IMR-90 (cell line): ENCODE measurements around the gene ATRNL1. TPM values are rescaled to one million over a fixed set of nuclear protein-coding genes. Genes with fewer than 3 reads are reported as not detected.
A peak's percentile ranks its signal among the peaks of the same experiment; 100 is the strongest.

Experiments
- ATAC-seq: fragments of 200-7000 bp; cut with Tn5 transposase; 2 replicates; pipeline ENCODE4 v1.9.1; 2020; ENCODE audit warnings: low read depth, mild to moderate bottlenecking, moderate library complexity
- BruUV-seq: library from RNA; stranded (reverse); fragments of 400-500 nt; replicated peaks from 2 replicates; lab custom pipeline; 2021; lab: Mats Ljungman, UMichigan
- CTCF ChIA-PET: fragments of 300-600 bp; formaldehyde crosslinking; extraction: SDS; loops from one replicate; lab custom pipeline; 2021; ENCODE audit warnings: antibody characterized with exemption; lab: Yijun Ruan, JAX
- POLR2A ChIA-PET: fragments of 300-600 bp; sonication (Branson Sonifier 250); formaldehyde crosslinking; loops from one replicate; lab custom pipeline; 2022; ENCODE audit warnings: antibody characterized with exemption; ENCODE audit not compliant: unreplicated experiment; lab: Charles Lee
- DNase-seq: peaks from one replicate; pipeline ENCODE4 v3.0.0; 2013
- H2AFZ ChIP-seq: replicated peaks from 2 replicates; pipeline ENCODE3; 2013; ENCODE audit warnings: low read length, mild to moderate bottlenecking; ENCODE audit not compliant: poor library complexity
- H2AK5ac ChIP-seq: 2 replicates; pipeline ENCODE4 v1.6.1; 2013; ENCODE audit warnings: low read depth, low read length, inconsistent platforms
- H2AK9ac ChIP-seq: replicated peaks from 2 replicates; pipeline ENCODE3; 2013; ENCODE audit warnings: mild to moderate bottlenecking, low read depth, low read length, moderate library complexity; ENCODE audit not compliant: poor library complexity
- H2BK120ac ChIP-seq: 2 replicates; pipeline ENCODE4 v1.6.1; 2013; ENCODE audit warnings: low read depth, low read length, inconsistent platforms
- H2BK15ac ChIP-seq: 3 replicates; pipeline ENCODE4 v1.6.1; 2013; ENCODE audit warnings: low read depth, low read length, inconsistent platforms
- H2BK20ac ChIP-seq: 2 replicates; pipeline ENCODE4 v1.6.1; 2013; ENCODE audit warnings: low read depth, mild to moderate bottlenecking, inconsistent platforms, low read length, moderate library complexity
- H2BK5ac ChIP-seq: 2 replicates; pipeline ENCODE4 v1.6.1; 2013; ENCODE audit warnings: mild to moderate bottlenecking, low read depth, low read length, inconsistent platforms; ENCODE audit not compliant: poor library complexity, severe bottlenecking
- H3K14ac ChIP-seq: replicated peaks from 2 replicates; pipeline ENCODE4 v1.6.1; 2013; ENCODE audit warnings: low read depth, low read length, inconsistent platforms
- H3K18ac ChIP-seq: 2 replicates; pipeline ENCODE4 v1.6.1; 2013; ENCODE audit warnings: low read depth, low read length, control low read depth
- H3K23ac ChIP-seq: 2 replicates; pipeline ENCODE4 v1.6.1; 2013; ENCODE audit warnings: low read depth, low read length, inconsistent platforms
- H3K27ac ChIP-seq: 2 replicates; pipeline ENCODE4 v1.5.1; 2013; ENCODE audit warnings: mild to moderate bottlenecking, control low read depth, low read length; ENCODE audit not compliant: insufficient read depth
- H3K27me3 ChIP-seq: 2 replicates; pipeline ENCODE4 v1.6.1; 2013; ENCODE audit warnings: low read length; ENCODE audit not compliant: control insufficient read depth, insufficient read depth
- H3K36me3 ChIP-seq: 2 replicates; pipeline ENCODE4 v1.6.1; 2013; ENCODE audit warnings: low read length, mixed read lengths; ENCODE audit not compliant: control insufficient read depth, insufficient read depth
- H3K4ac ChIP-seq: 2 replicates; pipeline ENCODE4 v1.6.1; 2013; ENCODE audit warnings: low read depth, low read length, inconsistent platforms
- H3K4me1 ChIP-seq: 2 replicates; pipeline ENCODE4 v1.6.1; 2013; ENCODE audit warnings: low read length, mixed read lengths; ENCODE audit not compliant: control insufficient read depth, insufficient read depth
- H3K4me2 ChIP-seq: 2 replicates; pipeline ENCODE4 v1.6.1; 2013; ENCODE audit warnings: low read depth, mild to moderate bottlenecking, control low read depth, low read length, moderate library complexity
- H3K4me3 ChIP-seq: 2 replicates; pipeline ENCODE4 v1.5.1; 2013; ENCODE audit warnings: low read depth, mild to moderate bottlenecking, control low read depth, low read length, moderate library complexity; ENCODE audit not compliant: insufficient read depth
- H3K56ac ChIP-seq: 2 replicates; pipeline ENCODE4 v1.6.1; 2013; ENCODE audit warnings: low read length, inconsistent platforms; ENCODE audit not compliant: insufficient read depth; ENCODE audit errors: extremely low read depth
- H3K79me1 ChIP-seq, 2 experiments: 2 replicates each; pipeline ENCODE4 v1.6.1; 2013; ENCODE audit warnings: low read length in 2 of 2, inconsistent platforms in 1 of 2, low read depth in 1 of 2
- H3K9ac ChIP-seq: 2 replicates; pipeline ENCODE4 v1.6.1; 2013; ENCODE audit warnings: low read depth, low read length, control low read depth
- H3K9me1 ChIP-seq: 2 replicates; pipeline ENCODE4 v1.6.1; 2013; ENCODE audit warnings: low read length, inconsistent platforms; ENCODE audit not compliant: insufficient read depth
- H3K9me3 ChIP-seq: 2 replicates; pipeline ENCODE4 v1.6.1; 2013; ENCODE audit warnings: low read length; ENCODE audit not compliant: control insufficient read depth, insufficient read depth
- H4K20me1 ChIP-seq: 2 replicates; pipeline ENCODE4 v1.6.1; 2013; ENCODE audit warnings: low read length, inconsistent platforms; ENCODE audit not compliant: insufficient read depth
- H4K5ac ChIP-seq: 2 replicates; pipeline ENCODE4 v1.6.1; 2013; ENCODE audit warnings: mild to moderate bottlenecking, low read depth, low read length, control low read depth
- H4K8ac ChIP-seq, 2 experiments: 2 replicates each; pipeline ENCODE4 v1.6.1; 2013; ENCODE audit warnings: low read depth in 2 of 2, low read length in 2 of 2, control low read depth in 1 of 2, inconsistent platforms in 1 of 2
- H4K91ac ChIP-seq: 2 replicates; pipeline ENCODE4 v1.6.1; 2013; ENCODE audit warnings: low read depth, low read length, inconsistent platforms; ENCODE audit not compliant: insufficient read depth
- BHLHE40 ChIP-seq: fragments of 150-350 bp; IDR thresholded peaks from 2 replicates; pipeline ENCODE4 v1.6.1; 2016; ENCODE audit warnings: mild to moderate bottlenecking, low read depth, low read length
- CEBPB ChIP-seq: IDR thresholded peaks from 2 replicates; pipeline ENCODE4 v1.6.1; 2012; ENCODE audit warnings: low read depth, low read length, improper control_type of control experiment
- CHD1 ChIP-seq: IDR thresholded peaks from 2 replicates; pipeline ENCODE4 v1.6.1; 2012; ENCODE audit warnings: low read depth, low read length, improper control_type of control experiment
- FOS ChIP-seq: fragments of 150-350 bp; IDR thresholded peaks from 2 replicates; pipeline ENCODE4 v1.6.1; 2016; ENCODE audit warnings: low read depth, low read length
- MAFK ChIP-seq: IDR thresholded peaks from 2 replicates; pipeline ENCODE4 v1.6.1; 2012; ENCODE audit warnings: low read depth, low read length, improper control_type of control experiment
- MAZ ChIP-seq: IDR thresholded peaks from 2 replicates; pipeline ENCODE4 v1.6.1; 2012; ENCODE audit warnings: low read depth, mild to moderate bottlenecking, low read length, improper control_type of control experiment, moderate library complexity, borderline replicate concordance
- MXI1 ChIP-seq: IDR thresholded peaks from 2 replicates; pipeline ENCODE4 v1.6.1; 2012; ENCODE audit warnings: low read depth, mild to moderate bottlenecking, low read length, moderate library complexity, borderline replicate concordance
- NFE2L2 ChIP-seq: fragments of 150-350 bp; IDR thresholded peaks from 2 replicates; pipeline ENCODE4 v1.6.1; 2016; ENCODE audit warnings: low read depth, mild to moderate bottlenecking, low read length
- POLR2A ChIP-seq: IDR thresholded peaks from 2 replicates; pipeline ENCODE4 v1.6.1; 2012; ENCODE audit warnings: mild to moderate bottlenecking, low read depth, low read length
- RAD21 ChIP-seq: IDR thresholded peaks from 2 replicates; pipeline ENCODE4 v1.6.1; 2012; ENCODE audit warnings: low read length, improper control_type of control experiment
- RCOR1 ChIP-seq: IDR thresholded peaks from 2 replicates; pipeline ENCODE4 v1.6.1; 2012; ENCODE audit warnings: mild to moderate bottlenecking, low read length, improper control_type of control experiment; ENCODE audit not compliant: insufficient replicate concordance
- RFX5 ChIP-seq: IDR thresholded peaks from 2 replicates; pipeline ENCODE4 v1.8.0; 2012; ENCODE audit warnings: low read depth, mild to moderate bottlenecking, low read length, moderate library complexity
- SMC3 ChIP-seq: fragments of 150-350 bp; IDR thresholded peaks from 2 replicates; pipeline ENCODE4 v1.6.1; 2016; ENCODE audit warnings: low read depth, mild to moderate bottlenecking, antibody characterized with exemption, low read length, moderate library complexity
- USF2 ChIP-seq: fragments of 150-350 bp; IDR thresholded peaks from 2 replicates; pipeline ENCODE4 v1.6.1; 2017; ENCODE audit warnings: mild to moderate bottlenecking, antibody characterized with exemption, low read length, low read depth
- WGBS, 2 experiments: methylation state at CpG; one replicate each; pipeline versions ENCODE4 v1.1.5 to v1.1.7; 2013; ENCODE audit warnings: missing lambda C conversion rate in 2 of 2; ENCODE audit not compliant: insufficient read length in 1 of 2; ENCODE audit errors: extremely low coverage in 2 of 2; 5-methylcytosine and 5-hydroxymethylcytosine counted together
- dilution Hi-C: fragments of 300-500 bp; cut with HindIII; formaldehyde crosslinking; loops from one replicate; pipeline ENCODE4 v1.14.3; 2018; ENCODE audit warnings: low sequenced_read_pairs; ENCODE audit not compliant: unreplicated experiment
- in situ Hi-C: fragments of 300-500 bp; cut with MboI; formaldehyde crosslinking; loops from 3 replicates; pipeline ENCODE4 v1.14.3; 2019; ENCODE audit warnings: low sequenced_read_pairs, inconsistent platforms, mixed read lengths
- intact Hi-C: fragments of 100-400 bp; cut with micrococcal nuclease; formaldehyde crosslinking; loops from 2 replicates; pipeline ENCODE4 v1.10.0; 2022
- polyA plus RNA-seq, 3 experiments: library from polyadenylated mRNA; depleted of rRNA; stranded (reverse); fragments of >200 nt; gene quantifications; 2 replicates each; pipeline ENCODE4 v1.2.3, GENCODE V29; 2012; ENCODE audit warnings: low replicate concordance in 1 of 3
- total RNA-seq: library from RNA; depleted of rRNA; stranded (reverse); fragments of >200 nt; gene quantifications from 2 replicates; pipeline ENCODE4 v1.2.3, GENCODE V29; 2012
- TF ChIP-seq, protein P1 (sequence below): conservative IDR thresholded peaks from 2 replicates; pipeline ENCODE4 v1.5.1; 2012; ENCODE audit warnings: mild to moderate bottlenecking, low read depth, low read length, improper control_type of control experiment
- TF ChIP-seq, protein P2 (sequence below): fragments of 150-350 bp; IDR thresholded peaks from 2 replicates; pipeline ENCODE4 v1.6.1; 2016; ENCODE audit warnings: low read depth, mild to moderate bottlenecking, low read length, moderate library complexity, borderline replicate concordance

ATRNL1 gene
- total and polyA plus RNA-seq, 2 of the 4 experiments (the other 2 are of a cell fraction) = 0.18 to 0.19 TPM

DNA sequence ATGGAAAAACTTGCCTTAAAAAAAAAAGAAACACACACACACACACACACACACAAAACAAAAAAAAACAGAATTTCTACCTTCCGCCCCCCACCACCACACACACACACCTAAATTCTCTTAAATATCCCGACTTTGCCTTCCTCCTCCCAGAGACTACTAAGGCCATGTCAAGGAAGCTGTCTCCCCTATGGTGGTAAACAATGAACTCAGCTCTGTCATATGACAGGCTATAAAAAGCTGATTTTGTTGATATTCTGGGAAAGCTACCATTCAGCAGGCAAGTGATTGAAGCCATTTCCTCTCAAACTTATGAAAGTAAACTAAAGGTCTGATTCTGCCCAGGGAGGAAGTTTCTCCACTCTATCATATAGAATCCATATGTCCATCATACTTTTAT, 708.8 kb downstream of the ATRNL1 start:
- H4K20me1 ChIP-seq = no peaks in the 10 kb centered on the region
- no peaks in the 10 kb centered on the region for H3K79me1 ChIP-seq
- no peak overlapping the region for H4K8ac ChIP-seq
- ATAC-seq (no peak), DNase-seq (peak; percentile 3)
- H3K18ac ChIP-seq = no peak overlapping the region
- H2BK5ac ChIP-seq = no peak overlapping the region
- H2AFZ ChIP-seq = no peak overlapping the region
- TF ChIP-seq CEBPB (no peak), FOS (no peak), NFE2L2 (no peak), RCOR1 (no peak), MXI1 (no peak), POLR2A (no peak), MAFK (no peak), CHD1 (no peak), RFX5 (no peak), RAD21 (no peak), MAZ (no peak), USF2 (no peak), BHLHE40 (no peak), SMC3 (no peak)
- TF ChIP-seq, protein P1, sequence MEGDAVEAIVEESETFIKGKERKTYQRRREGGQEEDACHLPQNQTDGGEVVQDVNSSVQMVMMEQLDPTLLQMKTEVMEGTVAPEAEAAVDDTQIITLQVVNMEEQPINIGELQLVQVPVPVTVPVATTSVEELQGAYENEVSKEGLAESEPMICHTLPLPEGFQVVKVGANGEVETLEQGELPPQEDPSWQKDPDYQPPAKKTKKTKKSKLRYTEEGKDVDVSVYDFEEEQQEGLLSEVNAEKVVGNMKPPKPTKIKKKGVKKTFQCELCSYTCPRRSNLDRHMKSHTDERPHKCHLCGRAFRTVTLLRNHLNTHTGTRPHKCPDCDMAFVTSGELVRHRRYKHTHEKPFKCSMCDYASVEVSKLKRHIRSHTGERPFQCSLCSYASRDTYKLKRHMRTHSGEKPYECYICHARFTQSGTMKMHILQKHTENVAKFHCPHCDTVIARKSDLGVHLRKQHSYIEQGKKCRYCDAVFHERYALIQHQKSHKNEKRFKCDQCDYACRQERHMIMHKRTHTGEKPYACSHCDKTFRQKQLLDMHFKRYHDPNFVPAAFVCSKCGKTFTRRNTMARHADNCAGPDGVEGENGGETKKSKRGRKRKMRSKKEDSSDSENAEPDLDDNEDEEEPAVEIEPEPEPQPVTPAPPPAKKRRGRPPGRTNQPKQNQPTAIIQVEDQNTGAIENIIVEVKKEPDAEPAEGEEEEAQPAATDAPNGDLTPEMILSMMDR = no peak
- TF ChIP-seq, protein P2, sequence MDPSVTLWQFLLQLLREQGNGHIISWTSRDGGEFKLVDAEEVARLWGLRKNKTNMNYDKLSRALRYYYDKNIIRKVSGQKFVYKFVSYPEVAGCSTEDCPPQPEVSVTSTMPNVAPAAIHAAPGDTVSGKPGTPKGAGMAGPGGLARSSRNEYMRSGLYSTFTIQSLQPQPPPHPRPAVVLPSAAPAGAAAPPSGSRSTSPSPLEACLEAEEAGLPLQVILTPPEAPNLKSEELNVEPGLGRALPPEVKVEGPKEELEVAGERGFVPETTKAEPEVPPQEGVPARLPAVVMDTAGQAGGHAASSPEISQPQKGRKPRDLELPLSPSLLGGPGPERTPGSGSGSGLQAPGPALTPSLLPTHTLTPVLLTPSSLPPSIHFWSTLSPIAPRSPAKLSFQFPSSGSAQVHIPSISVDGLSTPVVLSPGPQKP = no peak
- ChIA-PET POLR2A (no interaction called here), CTCF (interaction anchor here (0.6 to 1.1 kb wide), 6 partner anchors 11 to 584 kb away, joined by 3 to 7 read pairs (median 3); no protein-coding TSS in a partner anchor)
- no peak overlapping the region for H2BK20ac ChIP-seq
- in situ Hi-C loops (no loop called here), dilution Hi-C loops (no loop called here), intact Hi-C loops (no loop called here)
- H3K4me2 ChIP-seq = no peak overlapping the region
- H3K56ac ChIP-seq = no peak overlapping the region
- no peak overlapping the region for H2AK9ac ChIP-seq
- H3K14ac ChIP-seq = no peak overlapping the region
- H3K27ac ChIP-seq = no peak overlapping the region
- H3K9ac ChIP-seq = no peak overlapping the region
- no peak overlapping the region for H3K4ac ChIP-seq
- H3K23ac ChIP-seq = no peak overlapping the region
- no peaks in the 10 kb centered on the region for H3K36me3 ChIP-seq
- H3K4me3 ChIP-seq = no peak overlapping the region
- no peaks in the 10 kb centered on the region for H3K9me3 ChIP-seq
- WGBS, 2 experiments = 100% methylated on average over 2 of the region's 2 CpGs; no CpG with 5 or more reads in 1 of the 2 experiments
- no peak overlapping the region for H2AK5ac ChIP-seq
- H2BK15ac ChIP-seq = no peak overlapping the region
- BruUV-seq = no TSS peak
- no peak overlapping the region for H4K91ac ChIP-seq
- H4K5ac ChIP-seq = no peak overlapping the region
- H3K27me3 ChIP-seq = no peaks in the 10 kb centered on the region
- H3K4me1 ChIP-seq = no peaks in the 10 kb centered on the region
- H3K9me1 ChIP-seq = no peaks in the 10 kb centered on the region
- no peak overlapping the region for H2BK120ac ChIP-seq
